Measurements from ENCODE around the gene BTBD7. TPM values are rescaled to one million over a fixed set of nuclear protein-coding genes. Genes with fewer than 3 reads are reported as not detected.

Gene BTBD7
- total RNA-seq, 4 donors from 2014 or later: 37.4 to 53.1 (median 44.8) TPM

- DNase-seq: no peak
- 96 to 100% methylated on average over 2 to 5 of the region's 5 CpGs for WGBS, 2 donors (ENCODE audit: low coverage in 1 of 2)
- Histone ChIP-seq H3K27me3 (no peaks in the 10 kb centered on the region), H3K4me3 (no peak overlapping the region), H3K27ac (no peak overlapping the region), H3K4me1 (peaks cover 0 to 18% (median 10%) of the 10 kb centered on the region in 4 donors), H3K9me3 (no peaks in the 10 kb centered on the region), H3K36me3 (peaks cover 0 to 4% (median 0%) of the 10 kb centered on the region in 4 donors)
- intact Hi-C loops (cut with DNase I; ENCODE audit: low total_unique reads) (no loop called here), in situ Hi-C loops (cut with MboI; ENCODE audit: low pct_ligation_motif_present in 1 of 4, low pct_unique_long_range_greater_than_20kb in 1 of 4, low sequenced_read_pairs in 3 of 4) (no loop called here)
- no peak for TF ChIP-seq EP300 (IDR thresholded peaks at IDR 0.05; ENCODE audit: low read depth)
- TF ChIP-seq POLR2AphosphoS5 (IDR thresholded peaks at IDR 0.05): no peak
- TF ChIP-seq POLR2A (IDR thresholded peaks at IDR 0.05): no peak
- no peak for TF ChIP-seq CTCF (IDR thresholded peaks at IDR 0.05)
Observed at GRCh38 chr14:93200553-93200952, 132.3 kb downstream of the BTBD7 start.

DNA sequence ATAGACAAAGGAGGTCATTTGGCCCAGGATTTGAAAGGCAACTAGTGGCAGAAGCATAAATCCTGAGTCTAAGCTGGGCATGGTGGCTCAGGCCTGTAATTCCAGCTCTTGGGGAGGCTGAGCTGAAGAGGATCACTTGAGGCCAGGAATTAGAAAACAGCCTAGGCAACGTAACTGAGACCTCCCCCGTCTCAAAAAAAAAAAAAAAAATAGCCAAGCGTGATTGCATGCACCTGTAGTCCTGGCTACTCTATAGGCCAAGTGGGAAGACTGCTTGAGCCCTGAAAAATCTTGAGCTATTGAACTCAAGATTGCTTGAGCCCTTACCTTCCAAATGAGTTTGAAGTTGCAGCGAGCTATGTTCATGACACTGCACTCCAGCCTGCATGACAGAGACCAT lies 133.8 kb downstream of the BTBD7 start:
- intact Hi-C loops (cut with DNase I; ENCODE audit: low total_unique reads): no loop called here
- 77 to 83% methylated on average over 4 of the region's 4 CpGs for WGBS, 2 donors (ENCODE audit: low coverage in 1 of 2)
- in situ Hi-C loops (cut with MboI; ENCODE audit: low pct_ligation_motif_present in 1 of 4, low pct_unique_long_range_greater_than_20kb in 1 of 4, low sequenced_read_pairs in 3 of 4): no loop called here
- peaks cover 0 to 15% (median 7%) of the 10 kb centered on the region in 4 donors for H3K4me1 ChIP-seq
- no peak overlapping the region for H3K27ac ChIP-seq
- H3K36me3 ChIP-seq: peaks cover 0 to 4% (median 0%) of the 10 kb centered on the region in 4 donors
- no peak for TF ChIP-seq CTCF (IDR thresholded peaks at IDR 0.05)
- TF ChIP-seq POLR2AphosphoS5 (IDR thresholded peaks at IDR 0.05): no peak
- no peak for TF ChIP-seq EP300 (IDR thresholded peaks at IDR 0.05; ENCODE audit: low read depth)
- no peak for TF ChIP-seq POLR2A (IDR thresholded peaks at IDR 0.05)
- H3K9me3 ChIP-seq: no peaks in the 10 kb centered on the region
- H3K27me3 ChIP-seq: no peaks in the 10 kb centered on the region
- no peak for DNase-seq
- no peak overlapping the region for H3K4me3 ChIP-seq

DNA sequence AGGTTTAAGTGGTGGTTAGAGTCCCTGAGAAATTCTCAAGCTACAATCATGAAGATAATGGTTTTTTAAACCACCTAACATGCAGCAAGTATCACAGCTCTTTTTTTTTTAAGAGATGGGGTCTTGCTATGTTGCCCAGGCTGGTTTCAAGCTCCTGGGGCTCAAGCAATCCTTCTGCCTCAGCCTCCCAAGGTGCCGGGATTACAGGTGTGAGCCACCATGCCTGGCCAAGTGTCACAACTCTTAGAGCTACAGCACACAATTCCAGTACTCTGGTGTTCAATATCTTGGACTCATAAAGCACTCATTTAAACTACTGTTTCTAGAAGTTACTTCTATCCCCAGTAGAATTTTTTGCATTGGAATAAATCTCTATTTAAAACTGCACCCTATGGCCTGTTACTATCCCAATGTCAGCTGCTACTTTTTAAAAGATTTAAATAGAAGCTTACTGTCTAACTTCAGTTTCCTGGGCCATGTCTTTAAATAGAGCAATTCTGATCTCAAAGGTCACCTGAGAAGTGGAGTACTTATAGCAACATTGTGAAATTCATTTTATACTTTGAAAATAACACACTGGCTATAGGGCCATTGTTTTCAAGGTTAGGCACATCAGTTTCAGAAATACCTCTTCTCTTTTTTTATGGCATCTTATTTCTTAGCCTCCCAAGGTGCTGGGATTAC lies 137.4 kb downstream of the BTBD7 start:
- no peak for DNase-seq
- Histone ChIP-seq H3K4me1 (peaks cover 0 to 15% (median 7%) of the 10 kb centered on the region in 4 donors), H3K27ac (peak overlapping the region; percentile 23 to 73 (median 68)), H3K4me3 (no peak overlapping the region), H3K27me3 (no peaks in the 10 kb centered on the region), H3K36me3 (peaks cover 0 to 4% (median 0%) of the 10 kb centered on the region in 4 donors), H3K9me3 (no peaks in the 10 kb centered on the region)
- WGBS, 2 donors (ENCODE audit: low coverage in 1 of 2): 55 to 60% methylated on average over 1 of the region's 1 CpG
- no peak for TF ChIP-seq CTCF (IDR thresholded peaks at IDR 0.05)
- in situ Hi-C loops (cut with MboI; ENCODE audit: low pct_ligation_motif_present in 1 of 4, low pct_unique_long_range_greater_than_20kb in 1 of 4, low sequenced_read_pairs in 3 of 4): no loop called here
- intact Hi-C loops (cut with DNase I; ENCODE audit: low total_unique reads): no loop called here

Other genes starting within 250 kb of the BTBD7 start
- 100 to 1,000 TPM in 3 of 4 donors, 10 to 100 TPM in 1; 64.8 to 235 (median 128) TPM for gene ITPK1, start 217.1 kb downstream of the BTBD7 start, total RNA-seq
- gene MOAP1, start 148.1 kb downstream of the BTBD7 start, total RNA-seq: 10 to 100 TPM in 2 of 4 donors, 1 to 10 TPM in 2; 2.2 to 28.1 (median 12.3) TPM
- gene LYSET, start 147.7 kb downstream of the BTBD7 start, total RNA-seq: 10 to 100 TPM in 1 of 4 donors, 1 to 10 TPM in 2, not detected in 1; 3.7 to 21.7 (median 9.1) TPM
- 10 to 100 TPM in 2 of 4 donors, 1 to 10 TPM in 2; 4.5 to 29.4 (median 13.6) TPM for gene GON7, start 126.0 kb downstream of the BTBD7 start, total RNA-seq
- gene UBR7, start 125.8 kb downstream of the BTBD7 start, total RNA-seq: 10 to 100 TPM; 19.1 to 76.4 (median 23.8) TPM
- not detected for gene COX8C, start 14.1 kb upstream of the BTBD7 start, total RNA-seq
- under 1 TPM in 2 of 4 donors, not detected in 2; 0.14 to 0.32 TPM for gene UNC79, start 97.9 kb upstream of the BTBD7 start, total RNA-seq